Measurements from ENCODE around the gene FOXB1. TPM values are rescaled to one million over a fixed set of nuclear protein-coding genes. Genes with fewer than 3 reads are reported as not detected.

FOXB1 gene
- total RNA-seq, 1 experiment from 2014 or later, result 2.7 TPM

GRCh38 chr15:60000113-60000823 is 3.8 kb upstream of the FOXB1 start:
- Histone ChIP-seq H3K36me3 (ENCODE audit: low read depth) (no peaks in the 10 kb centered on the region), H2AFZ (no peak overlapping the region), H3K4me3 (no peak overlapping the region), H3K27me3 (ENCODE audit: insufficient read depth, low read depth) (no peaks in the 10 kb centered on the region), H3K79me2 (ENCODE audit: low read depth) (peaks cover 11% of the 10 kb centered on the region), H3K4me2 (no peak overlapping the region), H3K4me1 (replicated peaks; ENCODE audit: insufficient read depth) (no peaks in the 10 kb centered on the region), H4K20me1 (ENCODE audit: insufficient read depth) (no peaks in the 10 kb centered on the region), H3F3A (ENCODE audit: insufficient read depth, low read depth) (no peaks in the 10 kb centered on the region), H3K9me2 (ENCODE audit: insufficient read depth) (no peaks in the 10 kb centered on the region), H3K9me3 (ENCODE audit: insufficient read depth, low read depth) (no peaks in the 10 kb centered on the region), H3K27ac (no peak overlapping the region)
- POLR2A ChIA-PET (ENCODE audit: unreplicated experiment), result no interaction called here
- intact Hi-C loops (cut with micrococcal nuclease; ENCODE audit: unreplicated experiment), result loop anchor here (10.0 kb wide), 1 partner anchor 275 kb away; no protein-coding TSS in a partner anchor
- no peak for DNase-seq
- CTCF ChIA-PET, result no interaction called here
- no peak for TF ChIP-seq EZH2 (IDR thresholded peaks at IDR 0.05; ENCODE audit: low read depth)
- TF ChIP-seq CTCF (conservative IDR thresholded peaks at IDR 0.05), result no peak
- BruUV-seq (replicated peaks), result no TSS peak

- H3K4me1 ChIP-seq (replicated peaks; ENCODE audit: insufficient read depth), result no peaks in the 10 kb centered on the region
- intact Hi-C loops (cut with micrococcal nuclease; ENCODE audit: unreplicated experiment), result loop anchor here (10.0 kb wide), 1 partner anchor 276 kb away; no protein-coding TSS in a partner anchor
Measured at GRCh38 chr15:60000824-60001609, 3.1 kb upstream of the FOXB1 start.

More at GRCh38 chr15:60000824-60001609, 3.1 kb upstream of the FOXB1 start:
- Histone ChIP-seq H3K27ac (no peak overlapping the region), H3K27me3 (ENCODE audit: insufficient read depth, low read depth) (no peaks in the 10 kb centered on the region), H3K36me3 (ENCODE audit: low read depth) (no peaks in the 10 kb centered on the region), H3K9me3 (ENCODE audit: insufficient read depth, low read depth) (no peaks in the 10 kb centered on the region), H3K79me2 (ENCODE audit: low read depth) (peaks cover 11% of the 10 kb centered on the region), H3F3A (ENCODE audit: insufficient read depth, low read depth) (peaks cover 2% of the 10 kb centered on the region; the same call in 1 of the 2 replicates), H3K4me2 (no peak overlapping the region), H3K4me3 (no peak overlapping the region), H4K20me1 (ENCODE audit: insufficient read depth) (no peaks in the 10 kb centered on the region), H3K9me2 (ENCODE audit: insufficient read depth) (no peaks in the 10 kb centered on the region), H2AFZ (no peak overlapping the region)
- CTCF ChIA-PET, result no interaction called here
- no TSS peak for BruUV-seq (replicated peaks)
- no peak for DNase-seq
- POLR2A ChIA-PET (ENCODE audit: unreplicated experiment), result no interaction called here
- TF ChIP-seq EZH2 (IDR thresholded peaks at IDR 0.05; ENCODE audit: low read depth) (no peak), CTCF (conservative IDR thresholded peaks at IDR 0.05) (no peak)
